Osteoblast (primary cell): ENCODE measurements around the gene GPX3. TPM values are rescaled to one million over a fixed set of nuclear protein-coding genes. Genes with fewer than 3 reads are reported as not detected.

Experiments
- DNase-seq: peaks from one replicate; pipeline ENCODE4 v3.0.0; 2011; ENCODE audit warnings: low spot score, mixed read lengths; ENCODE audit not compliant: insufficient read length; ENCODE audit errors: missing footprints
- H2AFZ ChIP-seq: 2 replicates; pipeline ENCODE4 v1.6.0; 2011; ENCODE audit warnings: mild to moderate bottlenecking, low read length
- H3K27ac ChIP-seq: 2 replicates; pipeline ENCODE4 v1.5.1; 2011; ENCODE audit warnings: mild to moderate bottlenecking, low read depth, low read length, moderate library complexity
- H3K27me3 ChIP-seq: 2 replicates; pipeline ENCODE4 v1.6.0; 2012; ENCODE audit warnings: mild to moderate bottlenecking, control low read depth, inconsistent platforms, low read length, moderate library complexity; ENCODE audit not compliant: insufficient read depth
- H3K36me3 ChIP-seq: 2 replicates; pipeline ENCODE4 v1.5.1; 2011; ENCODE audit warnings: mild to moderate bottlenecking, low read length, control low read depth, moderate library complexity; ENCODE audit not compliant: insufficient read depth
- H3K4me1 ChIP-seq: 2 replicates; pipeline ENCODE4 v1.5.1; 2011; ENCODE audit warnings: mild to moderate bottlenecking, low read length, control low read depth, moderate library complexity; ENCODE audit not compliant: insufficient read depth
- H3K4me2 ChIP-seq: 2 replicates; pipeline ENCODE4 v1.6.0; 2011; ENCODE audit warnings: mild to moderate bottlenecking, low read length; ENCODE audit not compliant: insufficient read depth
- H3K4me3 ChIP-seq: fragments of 200-600 bp; sonication (generic); 3 replicates; pipeline ENCODE4 v1.5.1; 2012; ENCODE audit warnings: mild to moderate bottlenecking, low read length, inconsistent platforms; ENCODE audit not compliant: insufficient read depth
- H3K79me2 ChIP-seq: 2 replicates; pipeline ENCODE4 v1.6.0; 2012; ENCODE audit warnings: mild to moderate bottlenecking, low read length, control low read depth, inconsistent platforms; ENCODE audit not compliant: insufficient read depth
- H3K9me3 ChIP-seq: 2 replicates; pipeline ENCODE4 v1.5.1; 2011; ENCODE audit warnings: low read depth, low read length, control low read depth
- H4K20me1 ChIP-seq: 2 replicates; pipeline ENCODE4 v1.6.0; 2012; ENCODE audit warnings: mild to moderate bottlenecking, low read length, control low read depth; ENCODE audit not compliant: insufficient read depth
- CTCF ChIP-seq: IDR thresholded peaks from 2 replicates; pipeline ENCODE4 v1.5.1; 2011; ENCODE audit warnings: mild to moderate bottlenecking, low read depth, low read length, moderate library complexity; ENCODE audit errors: extremely low read depth
- total RNA-seq: library from RNA; depleted of rRNA; stranded (reverse); fragments of >200 nt; gene quantifications from 2 replicates; pipeline ENCODE4 v1.2.3, GENCODE V29; 2012

Gene GPX3
- total RNA-seq, 1 donor = 9.8 TPM

- no peak overlapping the region for H3K27ac ChIP-seq
- no peaks in the 10 kb centered on the region for H4K20me1 ChIP-seq
- no peak overlapping the region for H3K4me2 ChIP-seq
- H3K9me3 ChIP-seq = no peaks in the 10 kb centered on the region
- H2AFZ ChIP-seq = no peak overlapping the region
- no peaks in the 10 kb centered on the region for H3K27me3 ChIP-seq
- H3K4me1 ChIP-seq = peaks cover 10% of the 10 kb centered on the region
- DNase-seq = no peak
- no peak overlapping the region for H3K4me3 ChIP-seq
- H3K36me3 ChIP-seq = peaks cover 50% of the 10 kb centered on the region
- no peaks in the 10 kb centered on the region for H3K79me2 ChIP-seq
- TF ChIP-seq CTCF = no peak
These were observed 13.0 kb downstream of the GPX3 start for GRCh38 chr5:151033217-151033934.

GRCh38 chr5:151034422-151035379, 14.3 kb downstream of the GPX3 start:
- no peak overlapping the region for H2AFZ ChIP-seq
- H3K9me3 ChIP-seq = no peaks in the 10 kb centered on the region
- no peak for DNase-seq
- H3K4me1 ChIP-seq = peaks cover 24% of the 10 kb centered on the region
- H3K36me3 ChIP-seq = peaks cover 51% of the 10 kb centered on the region
- H3K4me3 ChIP-seq = no peak overlapping the region
- H3K27me3 ChIP-seq = no peaks in the 10 kb centered on the region
- TF ChIP-seq CTCF = no peak
- no peak overlapping the region for H3K4me2 ChIP-seq
- no peaks in the 10 kb centered on the region for H3K79me2 ChIP-seq
- no peak overlapping the region for H3K27ac ChIP-seq
- no peaks in the 10 kb centered on the region for H4K20me1 ChIP-seq

GRCh38 chr5:151036556-151036955, 16.2 kb downstream of the GPX3 start:
- no peaks in the 10 kb centered on the region for H3K9me3 ChIP-seq
- H3K4me3 ChIP-seq = no peak overlapping the region
- no peak overlapping the region for H2AFZ ChIP-seq
- H3K27me3 ChIP-seq = no peaks in the 10 kb centered on the region
- DNase-seq = no peak
- no peak overlapping the region for H3K4me2 ChIP-seq
- no peak for TF ChIP-seq CTCF
- peaks cover 42% of the 10 kb centered on the region for H3K36me3 ChIP-seq
- no peaks in the 10 kb centered on the region for H3K79me2 ChIP-seq
- peaks cover 33% of the 10 kb centered on the region for H3K4me1 ChIP-seq
- no peaks in the 10 kb centered on the region for H4K20me1 ChIP-seq
- H3K27ac ChIP-seq = no peak overlapping the region
